K562 (cell line): ENCODE data around the gene LRRTM1. TPM values are rescaled to one million over a fixed set of nuclear protein-coding genes. Genes with fewer than 3 reads are reported as not detected.

Experiments
- FOXJ2 ChIP-seq: fragments of 200-800 bp; sonication (Bioruptor generic); IDR thresholded peaks from 2 replicates; pipeline ENCODE4 v1.6.1; 2016; ENCODE audit warnings: missing genetic modification characterization, missing compliant biosample characterization
- NCOA4 ChIP-seq: fragments of 450-650 bp; IDR thresholded peaks from 2 replicates; pipeline ENCODE4 v1.6.1; 2018; ENCODE audit warnings: mild to moderate bottlenecking; ENCODE audit not compliant: partially characterized antibody
- ZSCAN32 ChIP-seq: fragments of 450-650 bp; formaldehyde crosslinking; IDR thresholded peaks from 2 replicates; pipeline ENCODE4 v1.4.0; 2020; ENCODE audit warnings: mild to moderate bottlenecking, moderate library complexity
- polyA plus RNA-seq, 8 experiments: library from polyadenylated mRNA; depleted of rRNA in 4 of 8; stranded (reverse) in 5 of 8; unstranded in 3 of 8; fragments of >200 nt; fragmentation: Nextera tagmentation in 2 of 8; fragmentation: Illumina TruSeq in 1 of 8; extraction: Ambion mirVana in 2 of 8; extraction: Trizol in 1 of 8; gene quantifications; 2 replicates each; pipeline versions ENCODE4 v1.2.1 to v1.2.3, GENCODE V29; 2011 to 2014; ENCODE audit warnings: inconsistent platforms in 1 of 8, missing spikeins in 1 of 8
- total RNA-seq, 7 experiments: library from RNA; depleted of rRNA in 6 of 7; stranded (reverse); fragments of >200 nt in 6 of 7; fragmentation: Illumina TruSeq in 2 of 7; extraction: Trizol in 2 of 7; gene quantifications; 2 replicates each; pipeline versions ENCODE4 v1.2.1 to v1.2.3, GENCODE V29; 2011 to 2021; ENCODE audit warnings: low replicate concordance in 1 of 7
- TF ChIP-seq, protein P1 (sequence below), 2 experiments: fragments of 450-650 bp; formaldehyde crosslinking in 1 of 2; IDR thresholded peaks; 2 replicates each; pipeline versions ENCODE4 v1.4.0 to v1.6.1; 2014 to 2020; ENCODE audit warnings: mild to moderate bottlenecking in 2 of 2, borderline replicate concordance in 1 of 2, low read depth in 1 of 2
- TF ChIP-seq, protein P2 (sequence below), 2 experiments: IDR thresholded peaks in 1 of 2; conservative IDR thresholded peaks in 1 of 2; 2 replicates each; pipeline ENCODE4 v1.6.1; 2016; ENCODE audit warnings: low read depth in 2 of 2, mild to moderate bottlenecking in 1 of 2, missing compliant biosample characterization in 1 of 2, missing genetic modification characterization in 1 of 2, moderate library complexity in 1 of 2
- TF ChIP-seq, protein P3 (sequence below), 2 experiments: fragments of 150-350 bp in 1 of 2; IDR thresholded peaks; 2 replicates each; pipeline ENCODE4 v1.6.1; 2012 to 2016; ENCODE audit warnings: low read depth in 2 of 2, low read length in 2 of 2, mild to moderate bottlenecking in 1 of 2, moderate library complexity in 1 of 2

Gene LRRTM1
- total and polyA plus RNA-seq, 9 of the 15 experiments (the other 6 are each of a cell fraction or from before 2014, with no cell fraction given) = 0.07 to 0.33 (median 0.11) TPM; not detected in 6

DNA sequence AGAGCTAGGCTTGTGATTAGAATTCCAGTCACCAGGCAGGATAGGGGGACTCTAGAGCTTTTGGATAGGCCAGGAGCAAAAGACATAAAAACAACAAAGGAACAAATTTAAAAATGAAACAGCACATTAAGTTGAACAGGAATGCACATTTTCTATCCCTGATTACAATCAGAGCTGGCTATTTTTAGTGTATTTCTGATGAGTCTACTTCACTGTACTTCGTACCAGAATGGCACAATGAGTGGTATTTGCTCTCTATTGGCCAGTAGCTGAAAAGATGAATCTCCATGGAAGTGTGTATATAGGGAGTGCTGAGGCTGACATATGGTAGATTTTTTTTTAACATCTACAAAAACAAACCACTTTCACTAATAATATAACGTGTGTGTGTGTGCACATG, 34.2 kb upstream of the LRRTM1 start (continued):
- TF ChIP-seq, protein P1, sequence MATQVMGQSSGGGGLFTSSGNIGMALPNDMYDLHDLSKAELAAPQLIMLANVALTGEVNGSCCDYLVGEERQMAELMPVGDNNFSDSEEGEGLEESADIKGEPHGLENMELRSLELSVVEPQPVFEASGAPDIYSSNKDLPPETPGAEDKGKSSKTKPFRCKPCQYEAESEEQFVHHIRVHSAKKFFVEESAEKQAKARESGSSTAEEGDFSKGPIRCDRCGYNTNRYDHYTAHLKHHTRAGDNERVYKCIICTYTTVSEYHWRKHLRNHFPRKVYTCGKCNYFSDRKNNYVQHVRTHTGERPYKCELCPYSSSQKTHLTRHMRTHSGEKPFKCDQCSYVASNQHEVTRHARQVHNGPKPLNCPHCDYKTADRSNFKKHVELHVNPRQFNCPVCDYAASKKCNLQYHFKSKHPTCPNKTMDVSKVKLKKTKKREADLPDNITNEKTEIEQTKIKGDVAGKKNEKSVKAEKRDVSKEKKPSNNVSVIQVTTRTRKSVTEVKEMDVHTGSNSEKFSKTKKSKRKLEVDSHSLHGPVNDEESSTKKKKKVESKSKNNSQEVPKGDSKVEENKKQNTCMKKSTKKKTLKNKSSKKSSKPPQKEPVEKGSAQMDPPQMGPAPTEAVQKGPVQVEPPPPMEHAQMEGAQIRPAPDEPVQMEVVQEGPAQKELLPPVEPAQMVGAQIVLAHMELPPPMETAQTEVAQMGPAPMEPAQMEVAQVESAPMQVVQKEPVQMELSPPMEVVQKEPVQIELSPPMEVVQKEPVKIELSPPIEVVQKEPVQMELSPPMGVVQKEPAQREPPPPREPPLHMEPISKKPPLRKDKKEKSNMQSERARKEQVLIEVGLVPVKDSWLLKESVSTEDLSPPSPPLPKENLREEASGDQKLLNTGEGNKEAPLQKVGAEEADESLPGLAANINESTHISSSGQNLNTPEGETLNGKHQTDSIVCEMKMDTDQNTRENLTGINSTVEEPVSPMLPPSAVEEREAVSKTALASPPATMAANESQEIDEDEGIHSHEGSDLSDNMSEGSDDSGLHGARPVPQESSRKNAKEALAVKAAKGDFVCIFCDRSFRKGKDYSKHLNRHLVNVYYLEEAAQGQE (IDR thresholded peaks at IDR 0.05; ENCODE audit: borderline replicate concordance) = no peak
- TF ChIP-seq, protein P1 (CRISPR knock-in tag; IDR thresholded peaks at IDR 0.05; ENCODE audit: low read depth) = no peak
- TF ChIP-seq, protein P2, sequence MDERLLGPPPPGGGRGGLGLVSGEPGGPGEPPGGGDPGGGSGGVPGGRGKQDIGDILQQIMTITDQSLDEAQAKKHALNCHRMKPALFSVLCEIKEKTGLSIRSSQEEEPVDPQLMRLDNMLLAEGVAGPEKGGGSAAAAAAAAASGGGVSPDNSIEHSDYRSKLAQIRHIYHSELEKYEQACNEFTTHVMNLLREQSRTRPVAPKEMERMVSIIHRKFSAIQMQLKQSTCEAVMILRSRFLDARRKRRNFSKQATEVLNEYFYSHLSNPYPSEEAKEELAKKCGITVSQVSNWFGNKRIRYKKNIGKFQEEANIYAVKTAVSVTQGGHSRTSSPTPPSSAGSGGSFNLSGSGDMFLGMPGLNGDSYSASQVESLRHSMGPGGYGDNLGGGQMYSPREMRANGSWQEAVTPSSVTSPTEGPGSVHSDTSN (CRISPR knock-in tag; IDR thresholded peaks at IDR 0.05; ENCODE audit: low read depth) = no peak
- TF ChIP-seq, protein P2 (tag; conservative IDR thresholded peaks at IDR 0.05; ENCODE audit: low read depth) = no peak
- no peak for TF ChIP-seq ZSCAN32 (CRISPR knock-in tag)
- TF ChIP-seq, protein P3, sequence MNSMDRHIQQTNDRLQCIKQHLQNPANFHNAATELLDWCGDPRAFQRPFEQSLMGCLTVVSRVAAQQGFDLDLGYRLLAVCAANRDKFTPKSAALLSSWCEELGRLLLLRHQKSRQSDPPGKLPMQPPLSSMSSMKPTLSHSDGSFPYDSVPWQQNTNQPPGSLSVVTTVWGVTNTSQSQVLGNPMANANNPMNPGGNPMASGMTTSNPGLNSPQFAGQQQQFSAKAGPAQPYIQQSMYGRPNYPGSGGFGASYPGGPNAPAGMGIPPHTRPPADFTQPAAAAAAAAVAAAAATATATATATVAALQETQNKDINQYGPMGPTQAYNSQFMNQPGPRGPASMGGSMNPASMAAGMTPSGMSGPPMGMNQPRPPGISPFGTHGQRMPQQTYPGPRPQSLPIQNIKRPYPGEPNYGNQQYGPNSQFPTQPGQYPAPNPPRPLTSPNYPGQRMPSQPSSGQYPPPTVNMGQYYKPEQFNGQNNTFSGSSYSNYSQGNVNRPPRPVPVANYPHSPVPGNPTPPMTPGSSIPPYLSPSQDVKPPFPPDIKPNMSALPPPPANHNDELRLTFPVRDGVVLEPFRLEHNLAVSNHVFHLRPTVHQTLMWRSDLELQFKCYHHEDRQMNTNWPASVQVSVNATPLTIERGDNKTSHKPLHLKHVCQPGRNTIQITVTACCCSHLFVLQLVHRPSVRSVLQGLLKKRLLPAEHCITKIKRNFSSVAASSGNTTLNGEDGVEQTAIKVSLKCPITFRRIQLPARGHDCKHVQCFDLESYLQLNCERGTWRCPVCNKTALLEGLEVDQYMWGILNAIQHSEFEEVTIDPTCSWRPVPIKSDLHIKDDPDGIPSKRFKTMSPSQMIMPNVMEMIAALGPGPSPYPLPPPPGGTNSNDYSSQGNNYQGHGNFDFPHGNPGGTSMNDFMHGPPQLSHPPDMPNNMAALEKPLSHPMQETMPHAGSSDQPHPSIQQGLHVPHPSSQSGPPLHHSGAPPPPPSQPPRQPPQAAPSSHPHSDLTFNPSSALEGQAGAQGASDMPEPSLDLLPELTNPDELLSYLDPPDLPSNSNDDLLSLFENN (IDR thresholded peaks at IDR 0.05; ENCODE audit: low read depth in 2 of 2, low read length in 2 of 2) = no peak
- TF ChIP-seq FOXJ2 = no peak
- TF ChIP-seq NCOA4 = no peak
